Keratinocyte (primary cell): ENCODE data around the gene PTBP2.

ENCODE experiments used
- CTCF ChIP-seq, 3 experiments: IDR thresholded peaks in 1 of 3; conservative IDR thresholded peaks in 1 of 3; optimal IDR thresholded peaks in 1 of 3; 2 replicates in 2 of 3; 3 replicates in 1 of 3; pipeline versions ENCODE3 to v1.5.1; 2011; ENCODE audit warnings: low read length in 3 of 3, mild to moderate bottlenecking in 3 of 3, moderate library complexity in 2 of 3, control low read depth in 1 of 3, inconsistent platforms in 1 of 3; ENCODE audit not compliant: insufficient read depth in 2 of 3; ENCODE audit errors: extremely low read depth in 1 of 3
- EZH2 ChIP-seq: IDR thresholded peaks from one replicate; pipeline ENCODE4 v1.6.1; 2012; ENCODE audit warnings: inconsistent platforms, mild to moderate bottlenecking, low read length, moderate library complexity

DNA sequence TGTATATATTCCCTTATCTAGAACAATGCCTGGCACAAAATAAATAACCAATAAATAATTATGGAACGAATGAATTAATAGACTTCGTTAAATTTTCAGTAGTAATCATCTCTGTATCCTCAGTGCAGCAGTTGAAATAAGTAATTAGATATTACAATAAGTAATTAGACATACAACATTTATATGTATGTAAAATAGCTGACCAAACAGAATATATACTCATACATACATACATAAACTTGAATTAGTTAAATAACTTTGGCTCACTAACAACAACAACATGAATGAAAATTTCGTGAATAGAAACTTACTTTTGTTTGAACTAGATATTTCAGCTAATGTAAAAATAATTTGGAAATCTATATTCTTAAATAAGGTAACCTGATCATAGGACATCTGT, 14.6 kb upstream of the PTBP2 start:
- TF ChIP-seq CTCF (optimal IDR thresholded peaks at IDR 0.05 in 1 of 3, IDR thresholded peaks at IDR 0.05 in 1 of 3, conservative IDR thresholded peaks at IDR 0.05 in 1 of 3; ENCODE audit: extremely low read depth in 1 of 3, insufficient read depth in 2 of 3, low read length in 3 of 3) (no peak), EZH2 (no peak)
